Activated B cell treated with CpG ODN at 0.5 μM for 24 hours (primary cell): Measurements from ENCODE around the gene DCAF10. TPM values are rescaled to one million over a fixed set of nuclear protein-coding genes. Genes with fewer than 3 reads are reported as not detected.
"Not testable (repeated sequence)": the region's sequence is repeated elsewhere in the genome, so short reads cannot be mapped to it uniquely, and the experiment has no call there.

Experiments
- ATAC-seq: fragments of 200-7000 bp; cut with Tn5 transposase; one replicate; pipeline ENCODE4 v1.10.0; 2021; ENCODE audit warnings: low read depth, mild to moderate bottlenecking, moderate library complexity
- CTCF ChIA-PET: fragments of 350-600 bp; sonication (Branson Sonifier 250); formaldehyde crosslinking; loops from one replicate; lab custom pipeline; 2021; ENCODE audit warnings: antibody characterized with exemption; lab: Charles Lee
- POLR2A ChIA-PET: fragments of 350-600 bp; sonication (Branson Sonifier 250); formaldehyde crosslinking; loops from one replicate; lab custom pipeline; 2021; ENCODE audit warnings: antibody characterized with exemption; lab: Charles Lee
- DNase-seq: peaks from one replicate; pipeline ENCODE4 v3.0.0; 2022
- H3K27ac Mint-ChIP-seq: one replicate; pipeline ENCODE4 v1.8.0; 2020; ENCODE audit warnings: mixed read lengths
- H3K27me3 Mint-ChIP-seq: one replicate; pipeline ENCODE4 v1.8.0; 2021; ENCODE audit warnings: mixed read lengths
- H3K36me3 Mint-ChIP-seq: one replicate; pipeline ENCODE4 v1.8.0; 2021; ENCODE audit warnings: low read depth, mixed read lengths
- H3K4me1 Mint-ChIP-seq: one replicate; pipeline ENCODE4 v1.8.0; 2021; ENCODE audit warnings: mixed read lengths
- H3K4me3 Mint-ChIP-seq: one replicate; pipeline ENCODE4 v1.8.0; 2020; ENCODE audit warnings: mild to moderate bottlenecking, mixed read lengths
- H3K9me3 Mint-ChIP-seq: one replicate; pipeline ENCODE4 v1.8.0; 2020; ENCODE audit warnings: mixed read lengths
- intact Hi-C: fragments of 100-400 bp; cut with micrococcal nuclease; formaldehyde crosslinking; loops from one replicate; pipeline ENCODE4 v1.15.1; 2024
- total RNA-seq: library from RNA; stranded (reverse); gene quantifications from 2 replicates; pipeline ENCODE4 v1.2.3, GENCODE V29; 2022
- TF ChIP-seq, protein P1 (sequence below): fragments of 200-600 bp; IDR thresholded peaks from one replicate; pipeline ENCODE4 v1.8.0; 2022; ENCODE audit warnings: antibody characterized with exemption, mild to moderate bottlenecking

DCAF10 gene
- total RNA-seq, 1 donor from 2014 or later: 19.1 TPM

DNA sequence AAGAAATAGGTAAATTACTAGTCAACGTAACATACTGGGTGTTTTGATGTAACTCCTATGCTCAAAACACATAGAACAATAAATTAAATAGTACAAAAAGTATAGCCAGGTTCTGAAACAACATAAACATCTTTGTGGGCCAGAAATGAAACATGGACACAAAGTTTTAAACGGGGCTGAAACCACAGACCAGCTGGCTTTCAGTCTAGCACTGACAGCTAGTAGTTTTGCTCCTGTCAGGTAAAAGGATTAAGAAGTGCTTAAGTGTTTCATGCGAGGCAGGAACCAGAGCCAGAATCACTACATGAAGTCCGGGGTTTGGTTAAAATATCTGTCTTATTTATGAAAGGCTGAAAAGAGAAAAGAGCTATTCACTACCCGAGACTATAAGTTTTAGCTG, 19.5 kb downstream of the DCAF10 start:
- Mint-ChIP-seq H3K4me1 (no peaks in the 10 kb centered on the region), H3K9me3 (no peaks in the 10 kb centered on the region), H3K36me3 (peaks cover 49% of the 10 kb centered on the region), H3K27me3 (no peaks in the 10 kb centered on the region), H3K4me3 (no peak overlapping the region), H3K27ac (no peak overlapping the region)
- POLR2A ChIA-PET: no interaction called here
- DNase-seq (no peak), ATAC-seq (no peak)
- intact Hi-C loops: no loop called here
- CTCF ChIA-PET: no interaction called here
- TF ChIP-seq, protein P1, sequence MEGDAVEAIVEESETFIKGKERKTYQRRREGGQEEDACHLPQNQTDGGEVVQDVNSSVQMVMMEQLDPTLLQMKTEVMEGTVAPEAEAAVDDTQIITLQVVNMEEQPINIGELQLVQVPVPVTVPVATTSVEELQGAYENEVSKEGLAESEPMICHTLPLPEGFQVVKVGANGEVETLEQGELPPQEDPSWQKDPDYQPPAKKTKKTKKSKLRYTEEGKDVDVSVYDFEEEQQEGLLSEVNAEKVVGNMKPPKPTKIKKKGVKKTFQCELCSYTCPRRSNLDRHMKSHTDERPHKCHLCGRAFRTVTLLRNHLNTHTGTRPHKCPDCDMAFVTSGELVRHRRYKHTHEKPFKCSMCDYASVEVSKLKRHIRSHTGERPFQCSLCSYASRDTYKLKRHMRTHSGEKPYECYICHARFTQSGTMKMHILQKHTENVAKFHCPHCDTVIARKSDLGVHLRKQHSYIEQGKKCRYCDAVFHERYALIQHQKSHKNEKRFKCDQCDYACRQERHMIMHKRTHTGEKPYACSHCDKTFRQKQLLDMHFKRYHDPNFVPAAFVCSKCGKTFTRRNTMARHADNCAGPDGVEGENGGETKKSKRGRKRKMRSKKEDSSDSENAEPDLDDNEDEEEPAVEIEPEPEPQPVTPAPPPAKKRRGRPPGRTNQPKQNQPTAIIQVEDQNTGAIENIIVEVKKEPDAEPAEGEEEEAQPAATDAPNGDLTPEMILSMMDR: no peak

DNA sequence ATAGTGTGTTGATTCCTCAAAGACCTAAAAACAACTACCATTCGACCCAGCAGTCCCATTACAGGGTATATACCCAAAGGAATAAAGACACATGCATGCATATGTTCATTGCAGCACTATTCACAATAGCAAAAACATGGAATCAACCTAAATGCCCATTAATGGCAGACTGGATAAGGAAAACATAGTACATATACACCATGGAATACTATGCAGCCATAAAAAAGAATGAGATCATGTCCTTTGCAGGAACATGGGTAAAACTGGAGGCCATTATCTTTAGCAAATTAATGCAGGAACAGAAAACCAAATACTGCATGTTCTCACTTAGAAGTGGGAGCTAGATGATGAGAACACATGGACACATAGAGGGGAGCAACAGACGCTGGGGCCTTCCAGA, 24.6 kb downstream of the DCAF10 start:
- not testable (repeated sequence) for H3K9me3 Mint-ChIP-seq

DNA sequence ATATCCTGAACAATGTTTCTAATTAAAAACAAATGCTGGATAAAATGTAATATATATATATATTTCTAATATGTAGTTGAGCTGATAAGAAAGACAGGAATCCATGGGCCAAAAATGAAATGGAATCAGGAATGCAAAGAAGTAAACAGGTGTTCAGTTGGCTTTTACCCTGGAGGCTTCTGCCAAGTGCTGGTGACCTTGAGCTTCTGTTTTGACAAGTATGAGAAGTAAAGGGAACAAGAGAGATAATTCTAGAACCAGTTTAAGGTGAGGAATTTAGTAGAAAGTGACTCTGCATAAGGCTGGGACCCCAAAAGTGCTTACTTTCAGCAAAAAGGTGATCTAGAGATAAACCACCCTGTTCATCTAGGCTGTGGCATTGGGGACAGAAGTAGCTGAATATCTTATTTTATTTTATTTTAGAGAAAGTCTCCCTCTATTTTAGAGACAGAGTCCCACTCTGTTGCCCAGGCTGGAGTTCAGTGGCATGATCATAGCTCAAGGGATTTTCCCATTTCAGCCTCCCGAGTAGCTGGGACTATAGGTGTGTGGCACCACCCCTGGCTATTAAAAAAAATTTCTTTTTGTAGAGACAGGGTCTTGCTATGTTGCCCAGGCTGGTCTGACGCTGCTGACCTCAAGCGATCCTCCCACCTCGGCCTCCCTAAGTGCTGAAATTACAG, 27.0 kb downstream of the DCAF10 start:
- no peak for ATAC-seq
- Mint-ChIP-seq H3K4me3 (no peak overlapping the region), H3K27me3 (no peaks in the 10 kb centered on the region), H3K27ac (no peak overlapping the region), H3K9me3 (no peaks in the 10 kb centered on the region), H3K4me1 (no peaks in the 10 kb centered on the region), H3K36me3 (peaks cover 52% of the 10 kb centered on the region)
- no peak for DNase-seq
- intact Hi-C loops: no loop called here
- TF ChIP-seq, protein P1: no peak
- POLR2A ChIA-PET: no interaction called here
- CTCF ChIA-PET: no interaction called here

More for the DNA sequence above, 24.6 kb downstream of the DCAF10 start:
- DNase-seq, H3K4me3 Mint-ChIP-seq, POLR2A ChIA-PET, ATAC-seq, H3K4me1 Mint-ChIP-seq, H3K27me3 Mint-ChIP-seq, H3K27ac Mint-ChIP-seq, CTCF ChIA-PET, intact Hi-C loops: not testable (repeated sequence)
- peaks cover 70% of the 10 kb centered on the region for H3K36me3 Mint-ChIP-seq

DNA sequence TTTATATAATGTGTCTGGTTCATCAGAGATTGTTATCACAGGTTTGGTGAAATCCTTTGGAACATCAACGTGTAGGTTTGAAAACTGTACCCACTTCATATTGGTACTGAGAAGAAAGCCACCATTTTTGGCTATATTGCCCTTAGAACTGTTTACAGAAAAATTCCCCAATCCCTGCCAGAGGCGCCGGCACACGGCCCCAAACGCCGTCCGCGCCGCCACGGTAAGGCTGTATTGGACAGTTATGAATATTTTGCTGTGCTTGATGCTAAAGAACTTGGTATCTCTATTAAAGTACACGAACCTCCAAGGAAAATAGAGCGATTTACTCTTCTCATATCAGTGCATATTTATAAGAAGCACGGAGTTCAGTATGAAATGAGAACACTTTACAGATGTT, 35.2 kb downstream of the DCAF10 start:
- Mint-ChIP-seq H3K36me3 (peaks cover 16% of the 10 kb centered on the region), H3K9me3 (no peaks in the 10 kb centered on the region), H3K27me3 (no peaks in the 10 kb centered on the region), H3K4me1 (no peaks in the 10 kb centered on the region), H3K4me3 (no peak overlapping the region), H3K27ac (no peak overlapping the region)
- CTCF ChIA-PET: no interaction called here
- POLR2A ChIA-PET: no interaction called here
- ATAC-seq (no peak), DNase-seq (no peak)
- TF ChIP-seq, protein P1: no peak
- intact Hi-C loops: no loop called here

DNA sequence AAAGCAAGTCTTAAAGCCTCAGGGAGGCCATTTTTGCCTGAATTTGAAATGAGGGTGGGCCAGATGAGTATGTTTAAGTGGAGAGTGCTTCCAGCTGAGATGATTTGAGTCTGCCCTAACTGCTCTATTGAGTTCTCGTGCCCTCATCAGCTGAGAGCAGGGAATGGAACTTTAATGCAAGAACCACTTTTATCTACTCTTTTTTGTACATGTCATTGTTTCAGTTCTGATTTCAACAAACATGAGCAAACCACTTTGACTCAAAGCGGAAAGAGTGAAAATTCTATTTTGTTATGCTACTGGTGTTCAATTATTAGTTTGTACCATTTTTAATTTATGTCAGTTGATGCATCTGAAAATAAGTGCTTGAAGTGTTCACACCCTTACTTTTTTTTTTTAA, 35.8 kb downstream of the DCAF10 start:
- TF ChIP-seq, protein P1: no peak
- ChIA-PET POLR2A (no interaction called here), CTCF (no interaction called here)
- Mint-ChIP-seq H3K27ac (no peak overlapping the region), H3K36me3 (peaks cover 18% of the 10 kb centered on the region), H3K4me1 (no peaks in the 10 kb centered on the region), H3K4me3 (no peak overlapping the region), H3K27me3 (no peaks in the 10 kb centered on the region), H3K9me3 (no peaks in the 10 kb centered on the region)
- no peak for DNase-seq
- intact Hi-C loops: no loop called here
- ATAC-seq: no peak
